Chondrocyte (in vitro differentiated cells): ENCODE data around the gene DKK2. TPM values are rescaled to one million over a fixed set of nuclear protein-coding genes. Genes with fewer than 3 reads are reported as not detected.
A peak's percentile ranks its signal among the peaks of the same experiment; 100 is the strongest.

Experiments used
- DNase-seq: peaks from one replicate; pipeline ENCODE4 v3.0.0; 2021; ENCODE audit warnings: mixed read lengths, low spot score
- H3K27ac Mint-ChIP-seq: one replicate; pipeline ENCODE4 v1.8.0; 2021; ENCODE audit warnings: mild to moderate bottlenecking, moderate library complexity, mixed read lengths; ENCODE audit not compliant: unreplicated experiment
- H3K27me3 Mint-ChIP-seq: 2 replicates; pipeline ENCODE4 v1.8.0; 2021; ENCODE audit warnings: low read depth, mixed read lengths
- H3K36me3 Mint-ChIP-seq: 2 replicates; pipeline ENCODE4 v1.8.0; 2021; ENCODE audit warnings: low read depth, mixed read lengths
- H3K4me1 Mint-ChIP-seq: 2 replicates; pipeline ENCODE4 v1.8.0; 2021; ENCODE audit warnings: low read depth, mild to moderate bottlenecking, mixed read lengths
- H3K4me3 Mint-ChIP-seq: one replicate; pipeline ENCODE4 v1.8.0; 2021; ENCODE audit warnings: mild to moderate bottlenecking, moderate library complexity, mixed read lengths; ENCODE audit not compliant: unreplicated experiment
- H3K9me3 Mint-ChIP-seq: 2 replicates; pipeline ENCODE4 v1.8.0; 2021; ENCODE audit warnings: low read depth, mixed read lengths
- CTCF ChIP-seq: fragments of 200-600 bp; sonication (generic); IDR thresholded peaks from 2 replicates; pipeline ENCODE4 v1.5.0; 2021; ENCODE audit warnings: antibody characterized with exemption, mild to moderate bottlenecking, moderate library complexity
- total RNA-seq: library from RNA; stranded (reverse); gene quantifications from 3 replicates; pipeline ENCODE4 v1.2.1, GENCODE V29; 2021

The DKK2 gene
- total RNA-seq, 1 donor from 2014 or later: 107 TPM

- no peak for DNase-seq
- Mint-ChIP-seq H3K4me3 (no peak overlapping the region), H3K4me1 (peaks cover 61% of the 10 kb centered on the region), H3K9me3 (no peaks in the 10 kb centered on the region), H3K36me3 (peaks cover 4% of the 10 kb centered on the region), H3K27ac (peak overlapping the region; percentile 67), H3K27me3 (no peaks in the 10 kb centered on the region)
- TF ChIP-seq CTCF: no peak
These were observed 18.4 kb downstream of the DKK2 start for GRCh38 chr4:107017443-107018343.

- Mint-ChIP-seq H3K27ac (no peak overlapping the region), H3K4me3 (no peak overlapping the region), H3K4me1 (peaks cover 57% of the 10 kb centered on the region), H3K9me3 (no peaks in the 10 kb centered on the region), H3K36me3 (peaks cover 2% of the 10 kb centered on the region), H3K27me3 (no peaks in the 10 kb centered on the region)
- no peak for TF ChIP-seq CTCF
- no peak for DNase-seq
These were observed 24.8 kb downstream of the DKK2 start for GRCh38 chr4:107011312-107011711.

GRCh38 chr4:107009196-107009968, 26.7 kb downstream of the DKK2 start:
- Mint-ChIP-seq H3K4me1 (peaks cover 64% of the 10 kb centered on the region), H3K36me3 (no peaks in the 10 kb centered on the region), H3K9me3 (no peaks in the 10 kb centered on the region), H3K27me3 (no peaks in the 10 kb centered on the region), H3K27ac (peak overlapping the region; percentile 67), H3K4me3 (no peak overlapping the region)
- DNase-seq: no peak
- TF ChIP-seq CTCF: no peak

- Mint-ChIP-seq H3K27ac (peak overlapping the region; percentile 52), H3K36me3 (no peaks in the 10 kb centered on the region), H3K27me3 (no peaks in the 10 kb centered on the region), H3K4me1 (peaks cover 60% of the 10 kb centered on the region), H3K9me3 (no peaks in the 10 kb centered on the region), H3K4me3 (no peak overlapping the region)
- no peak for TF ChIP-seq CTCF
- DNase-seq: no peak
These were observed 28.0 kb downstream of the DKK2 start for GRCh38 chr4:107008115-107008514.

- Mint-ChIP-seq H3K4me3 (no peak overlapping the region), H3K27me3 (no peaks in the 10 kb centered on the region), H3K36me3 (peaks cover 3% of the 10 kb centered on the region), H3K4me1 (peaks cover 61% of the 10 kb centered on the region), H3K27ac (no peak overlapping the region), H3K9me3 (no peaks in the 10 kb centered on the region)
- no peak for DNase-seq
- TF ChIP-seq CTCF: no peak
These were observed 29.9 kb downstream of the DKK2 start for GRCh38 chr4:107006218-107006617.
